ENCODE results near the gene FMNL3.

Gene FMNL3

GRCh38 chr12:49675137-49675536, 32.1 kb downstream of the FMNL3 start:
- in situ Hi-C loops (cut with MboI; ENCODE audit: low sequenced_read_pairs), result no loop called here

DNA sequence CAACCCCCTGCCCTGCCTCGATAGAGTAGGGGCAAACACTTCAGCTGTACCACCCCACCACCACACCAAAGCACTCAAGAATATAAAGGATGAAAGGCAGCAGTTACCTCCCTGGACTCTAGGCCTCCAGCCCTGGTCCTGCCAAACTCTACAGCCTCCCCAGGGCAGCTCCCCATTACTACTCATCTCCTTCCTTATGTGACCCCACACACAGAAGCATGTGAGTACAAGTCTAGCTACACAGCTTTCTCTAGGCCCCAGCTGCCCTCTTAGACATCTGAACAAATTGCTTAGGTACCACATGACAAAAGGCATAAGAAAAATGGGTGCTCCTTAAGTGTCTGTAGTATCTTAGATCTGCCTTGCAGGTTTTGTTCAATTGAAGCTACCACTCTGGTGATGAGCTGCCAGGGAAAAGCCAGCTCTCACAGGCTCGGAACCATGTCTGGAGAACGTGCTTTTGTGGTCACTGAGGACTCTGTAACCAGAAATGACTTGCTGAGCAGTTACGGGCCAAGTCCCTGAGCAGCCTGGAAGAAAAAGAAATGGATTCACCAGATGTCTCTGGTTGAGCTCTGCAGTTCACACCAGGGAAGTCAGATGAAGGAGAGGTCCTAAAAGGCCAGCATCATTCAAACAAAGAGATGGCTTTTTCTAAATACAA, 32.8 kb downstream of the FMNL3 start:
- in situ Hi-C loops (cut with MboI; ENCODE audit: low sequenced_read_pairs), result no loop called here

- in situ Hi-C loops (cut with MboI; ENCODE audit: low sequenced_read_pairs), result no loop called here
Observed at GRCh38 chr12:49673446-49674317, 33.5 kb downstream of the FMNL3 start.

DNA sequence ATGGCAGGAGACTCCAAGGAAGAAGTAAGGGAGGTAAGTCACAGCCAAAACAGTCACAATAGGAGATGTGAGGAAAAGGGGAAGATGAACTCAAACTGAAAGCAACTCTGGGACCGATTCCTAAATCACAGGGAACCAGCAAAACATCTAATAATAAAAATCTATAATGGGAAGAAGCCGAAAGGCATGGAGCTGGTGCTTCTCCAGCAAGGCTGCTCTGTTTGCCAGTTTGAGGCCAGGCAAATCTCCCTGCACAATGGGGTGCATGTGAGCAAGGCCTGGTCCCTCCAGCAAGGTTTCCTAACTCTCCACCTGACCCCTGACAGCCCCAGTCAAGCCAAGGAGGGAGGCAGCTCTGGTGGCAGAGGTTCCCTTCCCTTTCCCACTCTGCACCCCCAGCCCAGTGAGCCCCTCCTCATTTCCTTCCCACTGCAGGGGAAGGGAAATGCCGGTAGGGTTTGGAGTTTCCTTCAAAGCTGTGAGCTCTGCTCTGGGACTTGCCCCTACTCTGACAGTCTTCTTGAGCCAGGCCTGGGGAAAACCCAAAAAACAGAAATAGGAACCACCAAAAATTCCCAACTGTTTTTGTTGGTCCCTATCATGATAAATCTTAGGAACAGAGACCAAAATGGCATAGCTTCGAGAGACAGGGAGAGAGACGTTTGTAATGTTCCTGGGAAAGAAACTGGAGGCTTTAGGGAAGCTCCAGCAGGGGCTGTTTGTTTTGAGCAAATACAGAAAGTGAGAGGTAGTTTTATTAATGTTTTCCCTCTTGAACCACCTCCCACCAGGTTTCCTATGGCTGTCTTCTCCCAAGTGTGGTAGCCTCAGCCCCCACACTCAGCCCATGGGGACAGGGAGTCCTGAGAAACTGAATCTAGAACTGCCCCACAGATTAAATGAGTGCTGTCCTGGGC, 34.6 kb downstream of the FMNL3 start:
- in situ Hi-C loops (cut with MboI; ENCODE audit: low sequenced_read_pairs), result no loop called here

- in situ Hi-C loops (cut with MboI; ENCODE audit: low sequenced_read_pairs), result no loop called here
Observed at GRCh38 chr12:49671031-49671765, 36.0 kb downstream of the FMNL3 start.

GRCh38 chr12:49669796-49670195, 37.4 kb downstream of the FMNL3 start:
- in situ Hi-C loops (cut with MboI; ENCODE audit: low sequenced_read_pairs), result no loop called here

- in situ Hi-C loops (cut with MboI; ENCODE audit: low sequenced_read_pairs), result no loop called here
Observed at GRCh38 chr12:49667325-49668090, 39.7 kb downstream of the FMNL3 start.

GRCh38 chr12:49666176-49666575, 41.0 kb downstream of the FMNL3 start:
- in situ Hi-C loops (cut with MboI; ENCODE audit: low sequenced_read_pairs), result no loop called here

- in situ Hi-C loops (cut with MboI; ENCODE audit: low sequenced_read_pairs), result no loop called here
Observed at GRCh38 chr12:49665384-49665783, 41.8 kb downstream of the FMNL3 start.

DNA sequence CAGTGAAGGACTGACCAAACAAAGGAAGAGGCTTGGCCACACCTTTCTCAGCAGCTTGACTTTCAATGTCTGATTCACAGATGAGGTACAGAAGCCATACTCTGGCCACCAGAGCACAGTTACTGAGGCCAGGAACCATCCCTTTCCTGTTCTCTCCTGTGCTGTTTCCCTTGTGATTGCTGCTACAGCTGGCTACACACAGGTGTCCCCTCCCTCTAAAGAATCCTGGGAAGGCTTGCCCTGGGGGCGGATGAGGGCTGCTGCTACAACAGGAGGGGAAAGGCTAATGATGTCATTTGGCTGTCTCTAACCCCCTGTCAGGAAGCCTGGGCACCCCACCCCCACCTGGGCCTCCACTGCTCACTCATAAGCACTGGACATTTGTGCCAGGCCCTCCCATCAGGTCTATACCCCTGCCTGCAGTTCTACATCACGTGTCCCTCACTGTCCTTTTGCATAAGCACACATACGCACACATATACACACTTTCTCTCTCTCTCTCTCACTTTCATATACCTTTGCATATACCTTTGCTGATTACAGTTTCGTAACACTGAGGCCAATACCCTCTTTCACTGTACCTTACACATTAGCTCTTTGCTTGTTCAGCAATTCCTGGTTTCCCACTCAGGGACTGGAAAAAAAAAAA, 42.5 kb downstream of the FMNL3 start:
- in situ Hi-C loops (cut with MboI; ENCODE audit: low sequenced_read_pairs), result no loop called here

- in situ Hi-C loops (cut with MboI; ENCODE audit: low sequenced_read_pairs), result no loop called here
Observed at GRCh38 chr12:49664167-49664566, 43.0 kb downstream of the FMNL3 start.

DNA sequence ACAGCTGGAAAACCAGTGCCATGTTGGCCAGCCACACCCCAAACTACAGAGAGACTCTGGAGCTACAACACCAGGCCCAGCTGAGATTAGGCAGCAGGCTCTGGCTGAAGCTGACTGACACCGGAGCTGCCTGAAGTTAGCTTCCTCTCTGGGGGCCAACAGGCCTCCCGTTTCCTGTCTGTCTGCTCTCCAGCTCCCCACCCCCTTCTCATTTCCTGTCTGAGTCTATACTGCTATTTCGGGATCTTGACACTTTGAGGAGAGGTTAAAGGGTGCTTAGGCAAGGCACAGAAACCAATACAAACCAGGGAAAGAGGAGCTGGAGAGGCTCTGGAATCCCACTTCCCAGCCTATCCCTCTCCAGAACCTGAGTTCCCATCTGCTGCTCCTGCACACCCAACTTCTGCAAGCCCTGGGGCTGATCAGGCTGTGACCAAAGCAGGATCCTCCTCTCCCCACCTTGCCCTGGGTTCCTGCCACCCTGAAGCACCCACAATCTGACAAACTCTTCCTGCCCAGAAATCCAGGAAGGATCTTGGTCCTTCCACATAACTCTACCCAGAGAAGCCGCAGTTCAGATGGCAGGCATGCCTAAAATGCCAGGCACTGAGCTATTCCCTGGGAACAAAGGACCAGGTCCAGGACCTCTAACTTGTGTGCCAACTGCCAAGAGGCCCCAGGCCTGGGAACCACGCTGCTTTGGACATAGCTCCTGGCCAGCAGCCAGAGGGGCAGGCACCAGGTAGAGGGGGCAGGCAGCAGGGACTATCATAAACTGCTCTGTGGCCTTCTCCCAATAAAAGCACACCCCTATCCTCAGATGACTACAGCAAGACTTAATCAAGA, 44.0 kb downstream of the FMNL3 start:
- in situ Hi-C loops (cut with MboI; ENCODE audit: low sequenced_read_pairs), result no loop called here

DNA sequence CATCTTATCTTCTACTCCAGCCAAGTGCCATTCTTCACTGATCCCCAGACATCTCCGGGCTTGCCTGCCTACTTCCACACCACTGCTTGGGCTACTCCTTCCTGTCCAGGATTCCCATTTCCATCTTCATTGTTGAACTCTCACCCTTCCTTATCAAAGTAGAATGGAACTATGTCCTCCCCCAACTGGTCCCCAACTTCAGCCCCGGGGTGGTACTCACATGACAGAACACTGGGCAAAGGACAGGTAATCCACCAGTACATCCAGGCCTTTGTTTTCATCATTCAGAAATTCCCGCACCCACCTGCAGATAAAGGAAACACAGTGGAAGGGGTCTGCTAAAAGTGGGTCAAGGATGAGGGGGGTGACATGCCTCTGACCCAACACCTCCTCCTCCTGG, 45.5 kb downstream of the FMNL3 start:
- in situ Hi-C loops (cut with MboI; ENCODE audit: low sequenced_read_pairs), result no loop called here

GRCh38 chr12:49661191-49661590, 46.0 kb downstream of the FMNL3 start:
- in situ Hi-C loops (cut with MboI; ENCODE audit: low sequenced_read_pairs), result no loop called here

DNA sequence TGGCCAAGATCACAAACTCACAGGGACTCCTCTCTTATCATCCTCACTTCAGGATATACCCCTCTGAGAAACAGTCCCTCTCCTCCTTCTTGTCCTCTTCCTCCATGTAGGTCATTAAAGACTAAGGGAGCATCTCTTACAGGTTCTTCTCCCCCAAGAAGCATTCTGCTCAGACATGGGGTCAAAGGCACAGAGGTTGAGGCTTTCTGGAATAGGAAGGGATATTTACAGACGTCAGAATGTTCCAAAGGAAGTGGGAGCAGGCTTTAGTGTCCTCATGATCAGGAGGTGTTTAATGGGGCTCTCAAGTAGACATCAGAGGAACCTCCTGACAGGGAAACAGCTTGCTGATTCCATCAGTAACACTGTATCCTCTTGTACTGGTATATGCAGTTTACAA, 47.5 kb downstream of the FMNL3 start:
- in situ Hi-C loops (cut with MboI; ENCODE audit: low sequenced_read_pairs), result no loop called here

GRCh38 chr12:49658276-49658675, 48.9 kb downstream of the FMNL3 start:
- in situ Hi-C loops (cut with MboI; ENCODE audit: low sequenced_read_pairs), result no loop called here

GRCh38 chr12:49655595-49656236, 51.5 kb downstream of the FMNL3 start:
- in situ Hi-C loops (cut with MboI; ENCODE audit: low sequenced_read_pairs), result no loop called here

DNA sequence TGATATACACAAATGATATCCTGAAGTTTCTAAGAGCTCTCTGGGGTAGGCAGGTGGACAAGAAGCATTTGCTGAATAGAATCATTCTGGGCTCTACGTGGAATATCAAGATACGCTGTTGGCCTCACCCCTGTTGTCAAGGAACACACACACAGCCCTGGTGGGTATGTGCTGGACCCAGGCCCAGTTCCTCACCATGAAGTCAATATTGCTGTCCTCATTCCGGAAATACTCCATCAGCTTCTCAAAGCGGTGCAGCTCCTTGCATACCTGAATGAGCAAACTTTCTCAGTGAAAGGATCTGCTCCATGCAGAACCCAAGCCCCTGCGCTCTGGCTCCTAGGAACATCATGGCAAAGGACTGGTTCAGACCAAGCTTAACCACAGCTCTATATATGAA, 52.5 kb downstream of the FMNL3 start:
- in situ Hi-C loops (cut with MboI; ENCODE audit: low sequenced_read_pairs), result no loop called here

Measured in hTERT RPE-1 (cell line).